ENCODE measurements around the gene WDR93.

WDR93 gene

GRCh38 chr15:89662893-89663626, 27.6 kb upstream of the WDR93 start:
- DNase-seq (ENCODE audit: low read depth, low spot score), result peak; percentile 68

GRCh38 chr15:89664441-89665350, 25.9 kb upstream of the WDR93 start:
- no peak for DNase-seq (ENCODE audit: low read depth, low spot score)

GRCh38 chr15:89665449-89666181, 25.0 kb upstream of the WDR93 start:
- no peak for DNase-seq (ENCODE audit: low read depth, low spot score)

- DNase-seq (ENCODE audit: low read depth, low spot score), result no peak
These were observed 24.3 kb upstream of the WDR93 start for GRCh38 chr15:89666184-89666857.

- DNase-seq (ENCODE audit: low read depth, low spot score), result no peak
These were observed 23.5 kb upstream of the WDR93 start for GRCh38 chr15:89666858-89667705.

- DNase-seq (ENCODE audit: low read depth, low spot score), result no peak
These were observed 23.0 kb upstream of the WDR93 start for GRCh38 chr15:89667706-89667960.

GRCh38 chr15:89668171-89668570, 22.4 kb upstream of the WDR93 start:
- DNase-seq (ENCODE audit: low read depth, low spot score), result no peak

- DNase-seq (ENCODE audit: low read depth, low spot score), result no peak
These were observed 21.2 kb upstream of the WDR93 start for GRCh38 chr15:89669309-89669865.

GRCh38 chr15:89669941-89670340, 20.7 kb upstream of the WDR93 start:
- DNase-seq (ENCODE audit: low read depth, low spot score), result no peak

GRCh38 chr15:89670971-89671560, 19.5 kb upstream of the WDR93 start:
- DNase-seq (ENCODE audit: low read depth, low spot score), result no peak

GRCh38 chr15:89671687-89672086, 18.9 kb upstream of the WDR93 start:
- no peak for DNase-seq (ENCODE audit: low read depth, low spot score)

- DNase-seq (ENCODE audit: low read depth, low spot score), result no peak
These were observed 18.1 kb upstream of the WDR93 start for GRCh38 chr15:89672221-89673164.

GRCh38 chr15:89673165-89673512, 17.5 kb upstream of the WDR93 start:
- no peak for DNase-seq (ENCODE audit: low read depth, low spot score)

- no peak for DNase-seq (ENCODE audit: low read depth, low spot score)
These were observed 16.1 kb upstream of the WDR93 start for GRCh38 chr15:89674526-89674925.

- DNase-seq (ENCODE audit: low read depth, low spot score), result no peak
These were observed 15.0 kb upstream of the WDR93 start for GRCh38 chr15:89675606-89676005.

- DNase-seq (ENCODE audit: low read depth, low spot score), result no peak
These were observed 13.2 kb upstream of the WDR93 start for GRCh38 chr15:89677381-89677780.

GRCh38 chr15:89679212-89679611, 11.4 kb upstream of the WDR93 start, which contains the start of gene PLIN1:
PLIN1 (minus strand) TSS chr15:89679367; CDS start chr15:89677489, 1,878 bp downstream.
- DNase-seq (ENCODE audit: low read depth, low spot score), result no peak

- DNase-seq (ENCODE audit: low read depth, low spot score), result no peak
These were observed 10.2 kb upstream of the WDR93 start for GRCh38 chr15:89680282-89680873.

GRCh38 chr15:89681146-89681545, 9.5 kb upstream of the WDR93 start:
- no peak for DNase-seq (ENCODE audit: low read depth, low spot score)

Data from smooth muscle cell of the brain vasculature (primary cell).